SIG-M5 (cell line): Measurements from ENCODE around the gene SPACA7.

Source experiments
- DNase-seq: peaks from one replicate; lab custom pipeline; 2025; lab: John Stamatoyannopoulos, UW

SPACA7 gene, protein sequence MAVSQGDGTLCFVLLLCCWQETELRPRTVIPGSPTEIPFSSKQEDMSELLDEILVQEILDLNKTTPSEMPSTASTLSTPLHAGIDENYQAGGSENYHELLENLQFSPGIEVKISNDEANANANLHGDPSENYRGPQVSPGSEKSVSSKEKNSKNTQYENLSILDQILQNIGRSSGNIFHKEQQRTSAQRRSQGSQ

DNA sequence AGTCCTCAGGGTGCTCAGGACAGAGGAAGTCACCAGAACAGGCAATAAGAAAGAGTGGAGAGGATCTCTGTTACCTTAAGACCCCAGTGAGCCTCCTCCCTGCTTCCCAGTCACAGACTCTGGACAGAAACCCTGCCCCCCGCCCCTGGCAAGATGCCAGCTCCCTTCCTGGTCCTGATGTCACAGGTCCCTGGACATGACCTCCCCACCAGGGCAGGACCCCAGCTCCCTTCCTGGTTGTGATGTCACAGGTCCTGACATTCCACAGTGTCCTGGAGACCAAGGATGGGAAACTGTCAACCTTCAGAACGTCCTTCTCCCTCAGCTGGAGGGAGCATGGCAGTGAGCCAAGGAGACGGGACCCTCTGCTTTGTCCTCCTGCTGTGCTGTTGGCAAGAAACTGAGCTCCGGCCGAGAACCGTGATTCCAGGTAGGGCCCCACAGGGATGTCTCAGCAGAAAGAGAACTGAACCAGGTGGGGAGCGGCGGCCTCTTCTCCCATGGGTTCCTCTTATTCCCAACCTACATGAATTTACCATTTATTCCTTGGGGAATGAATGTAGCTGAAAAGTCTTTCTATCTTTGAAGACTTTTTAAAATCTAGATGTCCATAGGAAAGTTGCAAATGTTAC lies at the start of gene SPACA7:
Gene SPACA7, plus strand, starts transcription at position 306 of the 632 bp plus-strand sequence. Its CDS starts 31 bp downstream, at position 337.
- no peak for DNase-seq

DNA sequence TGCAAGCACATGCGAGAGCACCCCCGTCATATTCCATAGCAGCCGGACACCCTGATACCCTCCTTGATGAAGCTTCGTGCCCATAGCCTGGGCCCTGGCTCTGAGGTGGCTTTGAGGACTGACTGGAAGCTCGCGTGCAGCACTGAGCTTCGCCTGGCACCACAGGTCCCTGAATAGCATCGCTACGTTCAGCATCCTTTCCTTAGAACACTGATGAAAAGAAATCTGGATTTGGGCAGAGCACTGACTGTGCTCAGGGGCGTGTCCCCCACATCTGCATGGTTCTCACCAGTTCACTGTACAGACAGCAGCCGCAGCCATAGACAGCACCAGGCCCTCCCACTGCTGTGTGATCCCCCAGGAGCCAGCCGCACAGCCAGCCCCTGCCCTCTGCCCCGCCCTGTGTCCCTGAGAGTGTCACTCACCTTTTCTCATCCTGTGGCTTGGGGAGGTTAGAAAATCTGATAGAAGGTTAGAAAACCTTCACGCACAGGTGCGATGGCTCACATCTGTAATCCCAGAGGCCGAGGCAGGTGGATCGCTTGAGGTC lies 49.3 kb upstream of the SPACA7 start:
- no peak for DNase-seq

DNA sequence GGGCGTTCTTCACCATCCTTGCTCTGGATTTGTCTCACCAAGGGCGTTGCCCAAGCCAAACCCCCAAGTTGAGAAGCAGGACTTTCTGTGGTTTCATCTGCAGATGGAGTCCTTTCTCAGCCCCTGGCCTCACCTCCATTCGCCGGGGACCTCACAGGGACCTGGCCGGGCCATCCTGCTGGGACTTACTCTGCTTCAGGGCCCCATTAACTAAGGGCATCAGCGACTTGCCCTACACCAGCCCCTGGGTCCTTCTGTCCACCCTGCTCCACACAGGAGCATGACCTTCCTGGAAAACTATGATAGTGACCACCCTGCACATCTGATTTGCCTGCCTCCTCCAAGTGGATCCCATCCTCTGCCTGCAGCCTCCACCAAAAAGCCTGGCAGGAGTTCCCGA lies 47.2 kb upstream of the SPACA7 start:
- no peak for DNase-seq

GRCh38 chr13:112329376-112329775 lies 46.8 kb upstream of the SPACA7 start:
- no peak for DNase-seq

DNA sequence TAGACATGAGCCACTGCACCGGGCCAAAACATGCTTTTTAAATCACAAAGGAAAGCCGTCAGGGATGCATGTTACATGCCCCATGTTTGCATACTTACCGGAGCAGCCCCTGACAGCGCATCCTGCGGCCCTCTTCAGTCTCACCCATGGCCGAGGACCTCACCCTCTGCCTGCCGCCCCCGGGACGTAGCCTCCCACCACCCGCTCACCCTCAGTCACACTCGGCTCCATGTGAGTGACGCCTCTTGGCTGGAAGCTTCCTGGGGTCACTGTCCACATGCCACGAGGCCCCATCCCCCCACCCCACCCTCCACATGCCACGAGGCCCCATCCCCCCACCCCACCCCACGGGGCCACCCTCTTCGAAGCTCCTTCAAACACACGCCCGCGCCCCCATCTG lies 46.1 kb upstream of the SPACA7 start:
- DNase-seq: no peak

DNA sequence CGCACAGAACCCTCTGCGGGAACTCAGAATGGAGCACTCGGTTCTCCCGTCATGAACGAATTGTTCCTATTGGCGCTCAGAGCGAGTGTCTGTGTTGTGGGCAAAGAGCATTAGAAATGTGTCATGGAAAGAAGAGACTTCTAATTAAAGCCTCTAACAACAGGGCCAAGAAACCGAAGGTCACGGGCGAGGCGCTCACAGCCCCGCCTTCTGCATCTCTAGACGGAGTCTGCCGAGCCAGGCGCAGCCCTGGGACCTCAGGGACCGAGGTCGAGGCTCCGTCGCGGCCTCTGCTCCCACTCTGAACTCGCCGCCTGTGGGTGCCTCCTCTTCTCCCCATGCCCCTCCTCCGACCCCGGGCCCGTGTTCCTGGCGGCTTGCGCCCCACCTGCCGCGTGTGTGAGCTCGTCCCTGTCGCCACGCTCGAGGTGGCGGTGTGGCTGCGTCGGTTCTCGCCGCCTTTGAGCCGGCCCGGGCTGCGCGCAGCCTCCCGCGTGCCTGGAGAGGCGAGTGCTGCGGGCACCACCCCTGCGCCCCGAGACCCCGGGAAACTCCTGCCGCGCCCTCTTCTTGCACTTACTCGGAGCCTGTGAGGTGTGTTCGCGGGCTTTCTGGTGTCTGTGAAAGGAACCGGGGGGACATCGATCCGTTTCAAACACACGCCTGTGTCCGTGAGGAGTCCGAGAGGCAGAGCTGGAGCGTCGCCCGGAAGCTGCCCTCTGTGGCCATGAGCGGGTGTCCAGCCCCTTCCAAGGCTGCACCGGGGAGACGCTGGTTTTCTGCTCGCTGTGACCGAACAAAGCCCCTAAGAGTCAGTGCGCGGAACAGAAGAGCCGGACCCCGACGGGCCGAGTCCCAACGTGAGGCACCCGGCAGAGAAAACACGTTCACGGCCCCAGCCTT lies 45.4 kb upstream of the SPACA7 start:
- no peak for DNase-seq

DNA sequence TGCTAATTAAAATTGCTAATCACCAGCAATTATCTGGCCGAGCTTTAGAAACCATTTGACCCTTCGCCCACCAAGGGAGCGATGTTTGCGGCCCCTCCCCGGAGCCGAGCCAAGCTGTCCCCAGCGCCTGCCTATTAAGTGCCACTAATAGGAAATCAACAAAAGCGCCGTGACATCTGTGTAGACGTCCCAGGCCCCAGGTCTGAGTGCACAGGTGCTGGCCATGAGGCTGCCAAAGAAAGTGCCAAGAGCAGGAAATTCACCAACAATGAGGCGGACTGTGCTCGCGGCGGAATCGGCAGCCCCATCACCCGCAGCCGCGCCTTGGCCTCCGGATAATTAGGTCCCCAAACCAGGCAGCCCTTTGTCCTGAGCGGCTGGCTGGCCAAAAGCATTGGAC lies 44.5 kb upstream of the SPACA7 start:
- DNase-seq: no peak

- DNase-seq: no peak
Measured at GRCh38 chr13:112332727-112333126, 43.4 kb upstream of the SPACA7 start.

DNA sequence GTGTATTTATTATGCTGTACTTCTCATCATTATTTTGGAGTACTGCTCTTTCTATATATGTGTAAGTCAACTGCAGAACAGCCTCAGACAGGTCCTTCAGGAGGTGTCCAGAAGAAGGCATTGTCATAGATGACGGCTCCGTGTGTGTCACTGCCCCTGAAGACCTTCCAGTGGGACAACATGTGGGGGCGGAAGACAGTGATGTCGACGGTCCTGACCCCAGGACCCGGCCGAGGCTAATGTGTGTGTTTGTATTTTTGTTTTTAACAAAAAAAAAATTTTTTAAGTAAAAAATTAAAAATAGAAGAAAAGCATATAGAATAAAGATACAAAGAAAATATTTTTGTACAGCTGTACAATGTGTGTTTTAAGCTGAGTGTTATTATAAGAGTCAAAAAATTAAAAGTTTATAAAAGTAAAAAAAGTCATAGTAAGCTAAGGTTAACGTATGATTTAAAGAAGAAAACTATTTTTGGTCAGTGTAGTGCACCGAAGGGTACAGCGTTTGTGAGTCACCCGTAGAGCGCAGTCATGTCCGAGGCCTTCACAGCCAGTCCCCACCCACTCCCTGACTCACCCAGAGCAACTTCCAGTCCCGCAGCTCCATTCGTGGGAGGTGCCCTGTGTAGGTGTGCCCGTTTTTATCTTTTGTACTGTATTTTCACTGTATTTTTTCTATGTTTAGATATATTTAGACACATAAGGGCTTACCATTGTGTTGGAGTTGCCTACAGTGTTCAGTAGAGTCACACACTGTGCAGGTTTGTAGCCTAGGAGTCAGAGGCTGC lies 42.2 kb upstream of the SPACA7 start:
- DNase-seq: no peak

GRCh38 chr13:112335135-112335534 lies 41.0 kb upstream of the SPACA7 start:
- DNase-seq: no peak

DNA sequence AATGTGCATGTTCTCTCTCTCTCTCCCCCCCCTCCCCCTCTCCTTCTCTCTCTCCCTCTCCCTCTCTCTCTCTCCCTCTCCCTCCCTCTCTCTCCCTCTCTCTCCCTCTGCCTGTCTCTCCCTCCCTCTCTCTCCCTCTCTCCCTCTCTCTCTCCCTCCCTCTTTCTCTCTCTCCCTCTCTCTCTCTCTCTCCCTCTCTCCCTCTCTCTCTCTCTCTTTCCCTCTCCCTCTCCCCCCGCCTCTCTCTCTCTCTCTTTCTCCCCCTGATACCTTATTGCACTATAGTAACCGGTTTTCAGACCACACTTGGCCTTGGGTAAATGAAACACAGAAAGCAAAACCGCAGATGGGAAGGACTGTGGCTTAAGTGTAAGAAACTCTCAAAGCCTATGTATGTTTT lies 34.7 kb upstream of the SPACA7 start:
- DNase-seq: no peak

- DNase-seq: no peak
Measured at GRCh38 chr13:112341976-112342735, 34.0 kb upstream of the SPACA7 start.

DNA sequence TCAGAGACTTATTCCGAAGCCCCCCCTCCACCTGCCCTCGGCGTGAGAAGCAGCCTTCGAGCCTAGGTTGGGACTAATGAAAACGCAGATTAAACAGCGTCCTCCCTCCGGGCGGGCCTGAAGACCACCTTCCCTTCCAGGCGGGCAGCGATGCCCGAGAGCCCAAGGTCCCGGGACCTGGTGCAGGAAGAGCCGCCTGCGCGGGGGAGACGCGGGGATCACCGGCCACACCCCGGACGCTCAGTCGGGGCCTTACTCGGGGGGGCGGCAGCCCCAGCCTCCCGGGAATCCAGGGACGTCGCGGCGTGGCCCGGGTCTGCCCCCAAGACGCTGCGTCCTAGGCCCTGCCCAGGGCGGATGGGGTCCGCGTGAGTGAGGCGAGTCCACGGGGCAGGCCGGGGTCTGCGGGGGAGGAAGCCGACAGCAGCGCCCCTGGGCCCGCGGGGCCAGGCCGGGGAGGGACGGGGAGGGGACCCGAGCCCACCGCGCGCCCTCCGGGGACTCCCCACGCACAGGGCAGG lies 33.3 kb upstream of the SPACA7 start:
- no peak for DNase-seq

DNA sequence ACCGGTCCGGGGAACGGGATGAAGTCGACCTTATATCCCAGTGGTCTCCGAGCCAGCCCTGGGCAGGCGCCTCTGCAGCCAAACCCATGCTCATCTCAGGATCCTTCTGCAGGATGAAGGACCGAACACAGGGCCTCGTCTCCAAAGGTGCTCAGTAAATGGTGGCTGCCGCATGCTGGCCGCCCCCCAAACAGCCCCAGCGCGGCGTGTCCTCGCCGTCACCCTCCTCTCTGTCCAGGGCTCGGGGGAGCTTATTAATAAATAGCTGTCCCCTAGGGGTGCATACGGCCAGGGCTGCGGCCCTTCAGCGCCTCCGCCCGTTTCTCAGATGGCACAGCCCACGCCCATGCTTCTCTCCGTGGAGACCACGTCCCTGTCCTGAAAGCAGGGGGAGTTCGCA lies 32.6 kb upstream of the SPACA7 start:
- DNase-seq: no peak

GRCh38 chr13:112345826-112346172 lies 30.4 kb upstream of the SPACA7 start:
- DNase-seq: no peak

DNA sequence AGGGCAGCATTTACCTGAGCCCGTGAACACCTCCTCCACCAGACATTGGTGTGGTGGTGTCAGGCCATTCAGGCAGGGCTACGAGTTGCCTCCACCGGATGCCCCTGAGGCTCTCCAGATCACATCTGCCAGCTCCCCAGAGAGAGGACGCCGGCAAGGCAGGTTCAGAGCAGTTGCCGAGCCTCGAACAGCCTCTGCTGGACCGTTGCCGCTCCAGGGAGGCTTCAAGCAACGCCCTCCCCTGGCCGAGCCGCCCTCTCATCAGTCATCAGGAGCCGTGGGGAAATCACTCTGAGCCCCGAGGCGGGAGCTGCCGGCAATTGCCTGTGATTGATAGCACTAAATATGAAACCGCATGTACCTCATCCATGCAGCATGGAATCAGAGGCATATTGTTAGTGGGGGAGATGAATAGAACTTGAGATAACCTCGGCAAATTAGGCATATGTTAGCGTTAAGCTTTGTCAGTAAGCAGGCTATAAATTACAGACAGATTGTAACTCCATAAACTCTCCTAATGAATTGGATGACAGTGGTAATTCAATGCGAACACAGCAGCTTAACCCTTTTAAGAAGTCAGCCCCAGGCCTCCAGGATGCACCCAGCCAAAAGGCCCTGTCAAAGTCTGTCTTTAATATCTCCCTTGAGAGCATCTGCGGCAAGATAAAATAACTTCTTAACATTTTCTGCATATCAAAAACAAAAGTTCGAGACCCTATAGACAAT lies 29.8 kb upstream of the SPACA7 start:
- no peak for DNase-seq

GRCh38 chr13:112346899-112347229 lies 29.3 kb upstream of the SPACA7 start:
- DNase-seq: no peak

GRCh38 chr13:112347986-112348385 lies 28.2 kb upstream of the SPACA7 start:
- DNase-seq: no peak

DNA sequence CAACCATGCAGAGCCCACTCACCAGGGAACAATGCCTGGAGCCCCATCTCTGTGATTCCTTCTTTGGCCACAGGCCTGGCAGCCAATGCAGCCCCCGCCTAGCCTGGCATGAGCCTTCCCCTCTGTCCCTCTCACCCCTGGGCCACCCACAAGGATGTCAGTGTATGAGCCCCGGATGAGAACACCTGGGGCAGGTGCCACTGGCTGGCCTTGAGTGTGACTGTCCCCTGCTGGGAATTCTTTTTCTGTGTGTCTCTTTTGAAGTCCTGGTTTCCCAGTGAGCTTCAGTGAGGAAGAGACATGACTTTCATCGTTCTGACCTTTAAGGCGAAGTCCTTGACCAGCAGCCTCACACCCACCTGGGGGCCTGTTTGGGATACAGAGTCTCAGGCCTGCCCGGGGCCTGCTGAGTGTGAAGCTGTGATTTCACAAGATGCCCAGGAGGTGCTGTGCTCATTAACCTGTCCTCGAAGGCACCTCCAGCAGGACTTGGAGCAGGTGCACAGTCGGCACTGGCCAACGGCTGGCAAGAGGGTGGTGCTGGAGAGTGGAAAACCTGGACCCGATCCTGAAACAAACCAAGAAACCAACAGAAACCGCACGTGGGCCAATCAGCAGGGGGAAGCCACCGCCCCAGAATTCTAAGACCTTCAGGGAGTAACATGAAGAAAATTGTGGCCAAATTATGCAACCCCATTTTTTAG lies 27.4 kb upstream of the SPACA7 start:
- DNase-seq: no peak

DNA sequence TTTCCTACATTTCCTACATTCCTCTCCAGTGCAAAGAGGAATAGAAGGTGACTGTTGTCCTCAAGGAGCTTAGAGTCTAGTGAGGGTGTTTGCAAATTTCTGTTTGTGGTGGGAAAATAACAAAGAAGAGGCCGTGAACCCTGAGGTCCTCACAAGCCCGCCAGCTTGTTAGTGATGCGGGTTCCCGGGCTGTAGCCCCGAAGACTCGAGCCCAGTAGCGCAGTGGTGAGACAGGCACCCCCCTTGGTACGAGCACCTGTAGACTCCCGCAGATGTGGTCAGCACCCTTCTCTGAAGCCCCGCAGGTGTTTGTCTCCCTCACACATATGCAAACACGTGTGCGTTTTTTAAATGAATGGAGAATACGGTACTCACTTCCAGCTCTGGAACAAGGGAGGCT lies 26.5 kb upstream of the SPACA7 start:
- DNase-seq: no peak
